Endothelial cell (in vitro differentiated cells): Measurements from ENCODE around the gene PDCD6IP. TPM values are rescaled to one million over a fixed set of nuclear protein-coding genes. Genes with fewer than 3 reads are reported as not detected.

Source experiments
- DNase-seq: peaks from one replicate; pipeline ENCODE4 v3.0.0; 2021; ENCODE audit warnings: low spot score
- H3K27ac Mint-ChIP-seq: one replicate; pipeline ENCODE4 v1.8.0; 2021; ENCODE audit warnings: mixed read lengths, inconsistent platforms; ENCODE audit not compliant: unreplicated experiment
- H3K27me3 Mint-ChIP-seq: one replicate; pipeline ENCODE4 v1.8.0; 2021; ENCODE audit warnings: mild to moderate bottlenecking, moderate library complexity, mixed read lengths, inconsistent platforms; ENCODE audit not compliant: unreplicated experiment
- H3K36me3 Mint-ChIP-seq: one replicate; pipeline ENCODE4 v1.8.0; 2021; ENCODE audit warnings: mild to moderate bottlenecking, low read depth, mixed read lengths, inconsistent platforms; ENCODE audit not compliant: unreplicated experiment
- H3K4me1 Mint-ChIP-seq: one replicate; pipeline ENCODE4 v1.8.0; 2021; ENCODE audit warnings: mild to moderate bottlenecking, mixed read lengths, inconsistent platforms; ENCODE audit not compliant: unreplicated experiment
- H3K4me3 Mint-ChIP-seq: one replicate; pipeline ENCODE4 v1.8.0; 2021; ENCODE audit warnings: mild to moderate bottlenecking, mixed read lengths, inconsistent platforms; ENCODE audit not compliant: unreplicated experiment
- H3K9me3 Mint-ChIP-seq: one replicate; pipeline ENCODE4 v1.8.0; 2021; ENCODE audit warnings: mixed read lengths, inconsistent platforms; ENCODE audit not compliant: unreplicated experiment
- CTCF ChIP-seq: fragments of 200-600 bp; sonication (generic); IDR thresholded peaks from one replicate; pipeline ENCODE4 v1.5.0; 2021; ENCODE audit warnings: antibody characterized with exemption; ENCODE audit not compliant: unreplicated experiment
- total RNA-seq: library from RNA; stranded (reverse); fragmentation: NEBNext Ultra II Directional; extraction: Animal tissue kit (Norgen Biotek cat#: 25700); gene quantifications from one replicate; pipeline ENCODE4 v1.2.1, GENCODE V29; 2021; ENCODE audit not compliant: unreplicated experiment

Gene PDCD6IP
- total RNA-seq, 1 donor from 2014 or later, result 218 TPM

GRCh38 chr3:33886015-33886414 lies 87.6 kb downstream of the PDCD6IP start:
- no peak overlapping the region for H3K4me3 Mint-ChIP-seq
- TF ChIP-seq CTCF, result no peak
- no peak overlapping the region for H3K27ac Mint-ChIP-seq
- no peak for DNase-seq
- peaks cover 9% of the 10 kb centered on the region for H3K27me3 Mint-ChIP-seq
- H3K36me3 Mint-ChIP-seq, result no peaks in the 10 kb centered on the region
- H3K4me1 Mint-ChIP-seq, result peaks cover 18% of the 10 kb centered on the region
- H3K9me3 Mint-ChIP-seq, result no peaks in the 10 kb centered on the region

- peaks cover 6% of the 10 kb centered on the region for H3K27me3 Mint-ChIP-seq
- H3K36me3 Mint-ChIP-seq, result no peaks in the 10 kb centered on the region
Observed at GRCh38 chr3:33887478-33887877, 89.0 kb downstream of the PDCD6IP start.

GRCh38 chr3:33889394-33890039 lies 91.1 kb downstream of the PDCD6IP start:
- Mint-ChIP-seq H3K4me1 (peaks cover 11% of the 10 kb centered on the region), H3K36me3 (no peaks in the 10 kb centered on the region), H3K4me3 (no peak overlapping the region), H3K27ac (no peak overlapping the region), H3K27me3 (peaks cover 6% of the 10 kb centered on the region), H3K9me3 (no peaks in the 10 kb centered on the region)
- TF ChIP-seq CTCF, result no peak
- no peak for DNase-seq

More at GRCh38 chr3:33887478-33887877, 89.0 kb downstream of the PDCD6IP start:
- Mint-ChIP-seq H3K9me3 (no peaks in the 10 kb centered on the region), H3K4me1 (peaks cover 18% of the 10 kb centered on the region), H3K27ac (no peak overlapping the region), H3K4me3 (no peak overlapping the region)
- no peak for DNase-seq
- no peak for TF ChIP-seq CTCF

GRCh38 chr3:33892655-33893054 lies 94.2 kb downstream of the PDCD6IP start:
- Mint-ChIP-seq H3K27ac (no peak overlapping the region), H3K4me3 (no peak overlapping the region), H3K9me3 (no peaks in the 10 kb centered on the region), H3K4me1 (peaks cover 7% of the 10 kb centered on the region), H3K27me3 (peaks cover 4% of the 10 kb centered on the region), H3K36me3 (no peaks in the 10 kb centered on the region)
- DNase-seq, result no peak
- no peak for TF ChIP-seq CTCF

- Mint-ChIP-seq H3K27ac (no peak overlapping the region), H3K4me1 (no peaks in the 10 kb centered on the region), H3K4me3 (no peak overlapping the region), H3K27me3 (no peaks in the 10 kb centered on the region), H3K9me3 (no peaks in the 10 kb centered on the region), H3K36me3 (no peaks in the 10 kb centered on the region)
- DNase-seq, result no peak
- TF ChIP-seq CTCF, result no peak
Observed at GRCh38 chr3:33895658-33896057, 97.2 kb downstream of the PDCD6IP start.
